Measurements from ENCODE around the gene SMYD3.
"Not testable (repeated sequence)": the region's sequence is repeated elsewhere in the genome, so short reads cannot be mapped to it uniquely, and the experiment has no call there.

The SMYD3 gene

DNA sequence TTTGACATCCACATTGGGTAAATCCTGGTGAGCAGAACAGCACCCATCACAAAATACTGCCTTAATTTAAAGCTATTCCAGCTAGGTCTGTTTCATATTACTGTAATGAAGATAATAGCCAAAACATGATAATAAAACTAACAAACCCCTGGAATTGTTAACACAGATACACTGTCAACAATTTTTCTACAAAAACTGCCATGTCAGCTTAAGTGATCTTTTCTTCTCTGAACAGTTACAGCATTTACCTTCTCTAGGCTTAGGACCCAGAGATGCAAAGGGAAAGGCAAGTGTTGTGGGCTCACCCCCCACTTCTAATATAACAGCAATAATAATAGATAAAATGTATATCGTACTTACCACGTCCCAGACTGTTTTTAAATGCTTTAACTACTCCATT lies 92.1 kb downstream of the SMYD3 start:
- no peak for DNase-seq

DNA sequence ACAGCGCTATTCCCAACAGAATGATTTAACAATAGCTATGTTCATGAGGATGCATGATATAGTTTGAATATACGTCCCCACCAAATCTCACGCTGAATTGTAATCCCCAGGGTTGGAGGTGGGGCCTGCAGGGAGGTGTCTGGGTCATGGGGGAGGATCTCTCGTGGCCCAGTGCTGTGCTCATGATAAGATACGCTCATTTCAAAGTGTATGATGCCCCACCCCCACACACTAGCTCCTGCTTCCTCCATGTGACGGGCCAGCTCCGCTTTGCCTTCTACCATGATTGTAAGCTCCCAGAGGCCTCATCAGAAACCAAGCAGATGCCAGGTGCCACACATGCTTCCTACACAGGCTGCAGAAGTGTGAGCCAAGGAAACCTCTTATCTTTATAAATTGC lies 93.6 kb downstream of the SMYD3 start:
- no peak for DNase-seq

DNA sequence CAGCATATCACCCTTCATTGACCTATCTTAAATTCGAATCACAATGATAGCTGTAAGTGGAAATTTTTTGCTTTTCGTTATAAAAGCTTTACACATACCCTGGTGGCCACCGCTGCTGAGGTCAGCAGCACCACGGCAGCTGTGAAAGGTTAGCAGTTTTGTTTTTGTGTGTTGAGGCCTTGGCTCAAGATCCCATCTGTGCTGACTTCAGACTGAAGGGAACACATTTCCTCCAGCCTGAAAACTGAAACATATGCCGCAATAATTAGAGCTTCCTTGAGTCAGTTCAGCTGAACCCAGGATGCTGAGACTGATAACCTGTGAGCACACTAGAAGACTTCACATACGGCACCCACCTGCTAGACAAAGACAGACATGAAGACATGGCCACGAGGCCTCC lies 103.0 kb downstream of the SMYD3 start:
- no peak for DNase-seq

DNA sequence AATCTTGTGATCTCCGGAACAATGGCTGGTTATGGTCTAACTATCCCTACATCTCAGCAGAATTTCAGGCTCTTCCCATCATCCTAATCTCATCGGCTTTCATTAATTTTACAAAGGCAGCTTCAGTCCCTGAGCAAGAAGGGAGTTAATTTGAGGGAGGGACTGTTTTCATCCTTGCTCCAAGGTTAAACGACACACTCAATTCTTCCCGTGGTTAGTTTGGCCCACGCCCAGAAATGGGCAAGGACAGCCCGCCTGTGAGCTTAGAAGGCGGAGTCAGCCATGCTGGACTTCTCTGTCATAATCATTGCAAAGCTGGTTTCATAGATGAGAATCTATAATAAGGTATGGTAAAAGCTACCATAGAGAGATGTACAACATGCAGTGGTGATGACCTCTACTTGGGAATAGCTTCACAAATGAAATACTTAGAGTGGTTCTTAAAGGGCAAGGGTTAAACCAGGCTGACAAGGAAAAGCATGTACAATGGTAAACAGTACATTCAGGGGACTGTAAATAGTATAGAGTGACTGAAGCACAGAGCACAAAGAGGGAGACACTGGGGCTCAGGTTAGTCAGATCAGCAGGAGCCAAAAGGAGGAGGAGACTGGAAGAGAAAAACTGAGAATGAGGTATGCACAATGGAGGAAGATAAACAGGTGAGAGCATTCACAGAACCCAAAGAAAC lies 108.8 kb downstream of the SMYD3 start:
- DNase-seq: no peak

DNA sequence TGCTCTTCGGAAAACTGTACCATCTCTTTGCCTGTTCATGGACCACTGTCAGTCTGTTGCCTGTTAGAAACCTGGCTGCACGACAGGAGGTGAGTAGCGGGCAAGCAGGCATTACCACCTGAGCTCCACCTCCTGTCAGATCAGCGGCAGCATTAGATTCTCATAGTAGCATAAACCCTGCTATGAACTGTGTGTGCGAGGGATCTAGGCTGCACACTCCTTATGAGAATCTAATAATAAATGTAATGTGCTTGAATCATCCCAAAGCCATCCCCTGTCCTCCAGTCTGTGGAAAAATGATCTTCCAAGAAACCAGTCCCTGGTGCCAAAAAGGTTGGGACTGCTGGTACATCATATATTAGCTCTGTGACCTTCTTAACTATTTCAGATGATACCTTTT lies 110.0 kb downstream of the SMYD3 start:
- no peak for DNase-seq

DNA sequence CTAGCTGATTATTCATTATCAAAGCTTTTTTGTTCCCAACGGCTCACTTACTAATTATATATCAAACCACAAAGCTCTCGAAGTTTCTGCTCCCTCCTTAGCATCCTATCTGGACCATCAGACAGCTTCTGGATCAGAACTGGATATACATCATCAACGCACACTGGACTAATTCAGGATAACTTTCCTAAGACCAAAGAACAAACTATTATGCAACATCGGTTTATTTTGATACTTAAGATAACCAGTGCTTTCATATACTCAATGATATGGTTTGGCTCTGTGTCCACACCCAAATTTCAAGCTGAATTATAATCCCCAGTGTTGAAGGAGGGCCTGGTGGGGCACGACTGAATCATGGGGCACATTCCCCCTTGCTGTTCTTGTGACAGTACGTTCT lies 110.8 kb downstream of the SMYD3 start:
- DNase-seq: no peak

DNA sequence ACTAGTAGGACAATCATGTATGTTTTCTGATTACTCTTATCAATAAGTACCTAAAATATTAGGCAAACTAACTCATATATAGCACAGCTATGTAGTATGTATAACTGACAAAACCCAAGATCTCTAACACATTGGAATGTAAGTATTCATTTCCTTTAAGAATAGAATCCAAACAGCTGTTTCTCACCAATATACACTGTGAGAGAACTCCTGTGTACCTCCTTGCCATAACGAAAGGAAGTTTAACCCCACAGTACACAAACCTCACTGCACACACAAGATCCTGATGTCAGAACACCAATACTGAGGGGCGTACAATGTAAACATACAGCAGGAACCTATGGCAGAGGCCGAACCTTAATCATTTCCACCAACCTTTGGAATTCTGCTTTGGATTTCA lies 113.0 kb downstream of the SMYD3 start:
- DNase-seq: no peak

DNA sequence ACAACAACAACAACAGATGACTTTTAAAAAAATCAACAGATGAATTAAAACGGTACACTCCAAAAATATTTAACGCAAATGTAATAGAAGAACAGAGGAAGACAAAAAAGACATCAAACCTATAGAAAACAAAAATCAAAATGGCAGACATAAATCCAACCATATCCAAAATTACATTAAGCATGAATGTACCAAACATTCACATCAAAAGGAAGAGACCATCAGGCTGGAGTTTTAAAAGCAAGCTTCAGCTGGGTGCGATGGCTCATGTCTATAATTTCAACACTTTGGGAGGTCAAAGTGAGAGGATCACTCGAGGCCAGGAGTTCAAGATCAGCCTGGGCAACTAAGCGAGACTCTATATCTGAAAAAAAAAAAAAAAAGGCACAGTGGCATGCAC lies 116.2 kb downstream of the SMYD3 start:
- DNase-seq: no peak

DNA sequence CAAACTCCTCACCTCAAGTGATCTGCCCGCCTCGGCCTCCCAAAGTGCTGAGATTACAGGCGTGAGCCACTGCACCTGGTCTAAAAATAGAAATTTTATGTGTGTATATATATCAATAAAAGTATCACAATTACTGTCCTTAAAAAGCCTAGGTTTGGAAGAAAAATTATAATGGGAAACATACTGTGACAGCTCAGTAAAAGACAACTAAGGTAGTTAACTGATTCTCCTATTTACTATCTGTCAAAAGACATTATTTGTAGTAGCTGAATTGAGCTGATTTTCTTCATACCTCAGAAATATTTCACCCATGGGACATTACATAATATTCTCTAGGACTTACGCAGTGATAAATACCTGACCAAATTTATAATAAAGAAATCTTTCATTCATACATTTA lies 122.5 kb downstream of the SMYD3 start:
- no peak for DNase-seq

DNA sequence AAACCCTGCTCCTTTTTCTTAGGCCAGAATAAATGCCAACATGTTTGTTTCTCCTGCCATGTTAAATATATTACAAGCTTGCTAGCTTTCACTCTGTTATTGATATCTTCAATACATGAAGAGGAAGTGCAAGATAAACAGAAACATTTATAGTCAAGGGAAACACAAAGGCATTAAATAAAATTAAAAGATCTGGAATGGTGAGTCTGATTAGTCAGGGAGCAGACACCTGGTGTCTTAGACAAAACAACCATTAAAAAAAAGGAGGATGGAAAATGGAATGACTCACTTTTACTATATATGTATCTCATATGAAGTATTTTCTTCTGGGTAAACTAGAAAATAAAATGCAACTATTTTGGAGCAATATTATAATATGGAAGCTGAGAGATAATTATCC lies 123.3 kb downstream of the SMYD3 start:
- DNase-seq: no peak

DNA sequence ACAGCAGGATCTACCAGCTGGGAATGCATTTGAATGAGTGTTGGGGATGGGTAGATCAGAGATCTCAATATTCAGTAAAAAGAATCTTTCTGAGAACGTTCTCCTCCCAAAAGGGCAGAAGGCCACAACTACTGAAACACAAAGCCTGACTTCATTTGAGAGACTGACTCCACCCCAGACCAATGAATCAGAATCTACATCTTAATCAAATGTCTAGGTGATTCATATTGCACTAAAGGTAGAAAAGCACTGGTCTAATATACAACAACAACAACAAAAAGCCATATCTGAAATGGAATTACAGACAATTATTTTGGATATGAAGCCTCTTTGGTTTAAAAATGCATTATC lies 123.9 kb downstream of the SMYD3 start:
- no peak for DNase-seq

DNA sequence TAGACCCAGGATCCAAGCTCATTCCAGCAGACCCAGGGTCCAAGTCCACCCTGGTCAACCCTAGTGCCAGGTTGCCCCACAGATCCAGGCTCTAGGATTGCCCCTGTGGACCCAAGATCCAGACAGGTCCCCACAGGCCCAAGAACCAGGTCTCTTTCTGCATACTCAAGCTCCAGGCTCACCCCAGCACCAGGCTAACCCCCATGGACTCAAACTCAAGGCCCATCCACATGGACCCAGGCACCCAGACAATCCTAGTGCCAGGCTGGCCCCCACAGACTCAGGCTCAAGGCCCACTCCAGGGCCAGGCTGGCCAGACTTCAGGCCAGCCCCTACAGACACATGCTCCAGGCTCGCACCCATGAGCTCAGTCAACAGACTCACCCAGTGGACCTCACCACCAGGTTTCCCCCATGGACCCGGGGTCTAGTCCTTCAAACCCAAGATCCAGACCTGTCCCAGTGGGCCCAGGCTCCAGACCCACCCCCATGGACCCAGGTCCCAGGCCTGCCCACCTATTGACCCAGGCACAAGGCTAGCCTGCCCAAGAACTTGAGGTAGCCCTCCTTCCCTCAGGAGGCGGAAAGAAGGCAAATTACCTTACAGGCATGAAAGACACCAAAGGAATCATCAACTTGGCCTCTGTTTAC lies 124.4 kb downstream of the SMYD3 start:
- DNase-seq: no peak

DNA sequence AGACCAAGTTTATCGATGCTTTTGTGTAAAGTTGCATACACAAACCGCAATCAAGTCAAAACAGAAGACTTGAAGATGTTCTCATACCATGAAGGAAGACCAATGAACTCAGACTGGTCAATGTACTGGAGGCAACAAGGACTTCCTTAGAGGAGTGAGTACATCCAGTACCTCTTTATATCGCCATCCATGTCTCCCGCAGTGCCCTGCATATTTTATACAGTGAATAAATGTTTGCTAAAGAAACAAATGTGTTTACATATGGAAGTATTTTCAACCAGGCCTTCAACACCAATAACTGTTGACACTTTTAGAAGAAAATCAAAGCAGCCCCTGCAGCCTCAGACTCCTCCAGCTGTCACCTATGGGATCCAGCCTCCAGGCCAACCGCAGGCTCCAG lies 125.6 kb downstream of the SMYD3 start:
- DNase-seq: no peak

DNA sequence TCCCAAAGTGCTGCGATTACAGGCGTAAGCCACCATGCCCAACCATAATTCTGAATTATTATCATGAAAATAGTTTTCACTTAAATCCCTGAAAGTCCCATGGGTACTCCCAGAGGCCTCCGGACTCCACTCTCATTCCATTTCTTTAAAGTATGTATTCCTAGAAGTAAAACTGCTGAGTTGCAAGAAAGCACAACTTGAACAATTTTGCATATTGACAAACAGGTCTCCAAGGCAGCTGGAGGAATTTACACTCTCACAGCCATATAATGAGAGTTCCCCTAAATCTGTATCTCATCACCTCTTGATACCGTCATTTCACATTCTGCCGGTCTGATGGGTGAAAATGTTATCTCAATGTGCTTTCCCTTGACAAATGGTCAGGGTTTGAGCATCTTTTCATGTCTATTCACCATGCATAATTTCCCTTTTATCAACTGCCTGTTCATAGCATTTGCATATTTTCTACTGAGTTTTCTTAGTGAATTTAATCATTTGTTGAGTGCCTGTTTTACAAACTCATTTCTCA lies 129.4 kb downstream of the SMYD3 start:
- DNase-seq: no peak

DNA sequence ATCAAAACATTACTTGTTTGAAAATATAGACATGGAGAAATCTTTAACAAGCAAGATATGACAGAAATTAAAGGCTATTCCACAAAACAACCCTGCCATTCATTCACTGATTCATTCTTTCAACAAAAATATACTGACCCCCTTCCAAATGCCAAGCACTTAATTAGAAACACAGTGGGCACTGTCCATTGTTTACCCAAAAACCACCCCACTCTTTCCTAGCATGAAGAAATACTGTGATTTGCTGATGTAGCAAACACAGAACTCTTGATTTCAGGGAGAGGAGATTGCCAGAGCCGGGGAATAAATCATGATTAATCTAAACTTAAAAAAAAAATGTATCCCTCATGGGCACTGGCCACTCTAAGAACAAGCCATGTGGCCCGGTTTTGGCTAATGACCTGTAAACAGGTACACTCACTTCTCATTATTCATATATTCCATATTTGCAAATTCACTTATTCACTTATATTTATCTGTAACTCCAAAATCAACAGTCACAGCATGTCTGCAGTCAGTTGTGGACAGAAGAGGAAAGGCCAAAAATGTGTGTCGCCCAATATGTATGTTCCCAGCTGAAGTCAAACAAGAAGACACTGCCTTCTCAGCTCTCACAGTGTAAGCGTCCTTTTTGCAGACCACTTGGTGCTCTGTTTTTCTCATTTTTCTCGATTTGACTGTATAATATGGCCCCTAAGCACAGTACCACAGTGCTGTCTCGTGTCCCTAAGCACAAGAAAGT lies 133.1 kb downstream of the SMYD3 start:
- no peak for DNase-seq

DNA sequence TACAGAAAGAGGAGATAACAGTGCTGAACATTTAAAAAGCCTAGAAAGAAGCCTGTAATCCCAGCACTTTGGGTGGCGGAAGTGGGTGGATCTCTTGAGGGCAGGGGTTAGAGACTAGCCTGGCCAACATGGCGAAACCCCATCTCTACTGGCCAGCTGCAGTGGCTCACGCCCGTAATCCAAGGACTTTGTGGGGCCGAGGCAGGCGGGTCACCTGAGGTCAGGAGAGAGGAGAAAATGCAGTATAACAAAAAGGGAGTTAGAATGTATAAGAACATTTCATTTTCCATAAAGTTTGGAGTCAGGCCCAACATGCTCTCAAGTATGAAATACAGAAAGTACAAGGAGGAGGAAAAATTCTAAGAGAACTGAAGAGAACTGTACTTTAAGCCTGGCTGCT lies 134.5 kb downstream of the SMYD3 start:
- no peak for DNase-seq

DNA sequence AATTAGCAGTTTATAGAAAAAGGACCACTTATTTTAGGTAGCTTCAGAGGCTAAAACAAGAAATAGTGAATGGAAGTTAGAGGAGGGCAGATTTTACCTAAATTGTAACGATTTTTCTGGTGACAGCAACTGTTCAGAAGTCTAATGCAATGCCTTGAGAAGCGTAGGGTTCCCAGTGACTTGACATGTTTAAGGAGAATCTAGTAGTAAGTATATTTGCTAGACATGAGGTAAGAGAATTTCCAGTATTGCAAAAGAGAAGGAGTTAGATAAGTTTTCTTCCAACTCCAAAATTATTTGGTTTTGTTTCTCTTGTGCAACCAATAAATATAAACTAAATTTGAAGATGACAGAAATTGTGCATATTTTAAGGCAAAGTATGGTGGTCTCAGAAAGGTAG lies 140.0 kb downstream of the SMYD3 start:
- no peak for DNase-seq

DNA sequence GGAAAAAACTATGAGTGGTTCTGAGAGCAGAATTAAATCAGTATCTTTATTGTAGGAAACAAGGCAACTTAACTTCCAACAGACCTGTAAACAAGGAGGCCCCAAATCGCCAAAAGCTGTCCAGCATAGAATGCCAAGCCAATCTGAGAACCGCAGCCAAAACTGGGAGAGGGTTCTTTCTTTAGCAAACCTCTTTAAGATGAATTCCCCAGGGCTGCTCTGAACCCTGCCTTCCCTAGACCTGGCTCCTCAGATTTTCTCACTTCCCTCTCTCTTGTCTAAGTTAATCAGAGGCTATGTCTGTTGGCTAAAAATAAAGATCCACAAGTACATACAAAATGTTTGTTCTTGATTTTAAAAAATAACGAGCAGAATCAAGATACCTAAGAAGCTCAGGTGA lies 141.4 kb downstream of the SMYD3 start:
- DNase-seq: no peak

DNA sequence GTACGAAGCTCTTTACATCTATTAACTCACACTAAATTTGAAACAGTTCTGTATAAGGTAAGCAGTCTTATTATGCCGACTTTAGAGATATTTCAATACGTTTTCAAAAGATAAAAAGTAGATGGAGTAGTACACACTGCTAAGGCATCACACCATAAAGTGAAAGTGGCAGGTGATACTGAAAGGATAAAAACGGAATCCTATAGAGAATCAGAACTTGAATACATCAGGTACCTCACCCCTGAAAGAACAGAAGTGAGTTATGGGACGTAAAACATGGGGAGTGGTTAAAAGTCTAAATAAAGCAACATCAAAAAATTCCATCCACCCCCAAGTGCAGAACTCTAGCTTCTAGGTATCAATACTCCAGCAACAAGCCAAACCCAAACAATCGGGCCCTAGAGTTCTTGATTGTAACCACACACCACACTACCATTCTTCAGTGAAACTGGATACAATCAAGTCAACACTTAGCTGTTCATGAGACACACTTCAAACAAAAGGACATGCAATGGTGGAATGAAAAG lies 142.6 kb downstream of the SMYD3 start:
- no peak for DNase-seq

DNA sequence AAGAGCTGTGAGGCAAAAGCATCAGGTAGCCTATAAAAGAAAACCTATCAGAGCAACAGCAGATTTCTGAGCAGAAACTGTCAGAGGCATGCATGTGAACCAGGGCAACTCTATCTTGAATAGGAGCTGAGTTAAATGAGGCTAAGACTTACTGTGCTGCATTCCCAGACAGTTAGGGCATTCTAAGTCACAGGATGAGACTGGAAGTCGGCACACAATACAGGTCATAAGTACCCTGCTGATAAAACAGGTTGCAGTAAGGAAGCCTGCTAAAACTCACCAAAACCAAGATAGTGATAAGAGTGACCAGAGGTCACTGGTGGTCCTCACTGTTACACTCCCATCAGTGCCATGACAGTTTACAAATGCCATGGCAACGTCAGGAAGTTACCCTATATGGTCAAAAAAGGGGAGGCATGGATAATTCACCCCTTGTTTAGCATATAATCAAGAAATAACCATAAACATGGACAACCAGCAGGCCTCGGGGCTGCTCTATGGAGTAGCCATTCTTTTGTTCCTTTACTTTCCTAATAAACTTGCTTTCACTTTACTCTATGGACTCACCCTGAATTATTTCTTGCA lies 150.0 kb downstream of the SMYD3 start:
- not testable (repeated sequence) for DNase-seq

DNA sequence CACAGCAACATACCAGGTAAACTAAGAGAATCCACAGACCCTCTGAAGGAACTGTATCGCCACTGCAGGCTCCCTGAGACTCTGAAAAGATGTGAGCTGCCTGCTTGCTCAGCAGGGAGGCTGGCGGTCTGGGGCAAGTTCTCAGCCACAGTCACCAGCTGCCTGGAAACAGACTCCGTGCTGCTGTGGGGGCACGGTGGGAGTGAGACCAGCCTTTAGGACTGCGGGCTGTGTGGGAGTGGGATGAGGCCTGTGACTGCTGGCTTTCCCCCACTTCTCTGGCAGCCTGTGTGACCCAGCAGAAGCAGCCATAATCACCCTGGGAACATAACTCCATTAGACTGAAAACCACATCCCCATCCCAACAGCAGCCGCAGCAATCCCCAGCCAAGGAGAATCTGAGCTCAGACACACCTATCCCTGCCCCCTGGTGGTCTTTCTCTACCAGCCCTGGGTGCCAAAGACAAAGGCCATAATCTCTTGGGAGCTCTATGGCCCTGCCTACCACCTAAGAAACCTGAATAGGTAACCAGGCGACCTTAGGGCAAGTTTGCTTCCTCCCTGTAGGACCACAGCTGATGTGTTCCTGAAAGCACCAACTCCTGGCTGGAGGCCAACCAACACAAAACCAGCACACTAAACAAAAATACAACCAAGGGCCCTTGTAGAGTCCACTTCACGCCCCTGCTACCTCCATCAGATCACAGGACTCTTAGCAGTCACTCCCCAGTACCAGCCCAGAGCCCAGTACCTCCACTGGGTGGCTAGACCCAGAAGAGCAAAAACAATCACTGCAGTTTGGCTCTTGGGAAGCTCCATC lies 151.5 kb downstream of the SMYD3 start:
- no peak for DNase-seq

DNA sequence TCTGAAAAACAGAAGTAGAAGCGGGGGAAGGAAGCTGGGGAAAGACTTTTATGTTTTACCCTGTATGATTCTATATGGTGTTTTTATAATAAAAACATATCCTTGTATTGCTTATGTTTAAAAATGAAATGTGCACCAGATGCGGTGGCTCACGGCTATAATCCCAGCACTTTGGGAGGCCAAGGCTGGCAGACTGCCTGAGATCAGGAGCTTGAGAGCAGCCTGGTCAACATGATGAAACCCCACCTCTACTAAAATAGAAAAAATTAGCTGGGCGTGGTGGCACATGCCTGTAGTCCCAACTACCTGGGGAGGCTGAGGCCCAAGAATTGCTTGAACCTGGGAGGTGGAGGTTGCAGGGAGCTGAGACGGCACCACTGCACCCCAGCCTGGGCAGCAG lies 155.4 kb downstream of the SMYD3 start:
- DNase-seq: no peak

DNA sequence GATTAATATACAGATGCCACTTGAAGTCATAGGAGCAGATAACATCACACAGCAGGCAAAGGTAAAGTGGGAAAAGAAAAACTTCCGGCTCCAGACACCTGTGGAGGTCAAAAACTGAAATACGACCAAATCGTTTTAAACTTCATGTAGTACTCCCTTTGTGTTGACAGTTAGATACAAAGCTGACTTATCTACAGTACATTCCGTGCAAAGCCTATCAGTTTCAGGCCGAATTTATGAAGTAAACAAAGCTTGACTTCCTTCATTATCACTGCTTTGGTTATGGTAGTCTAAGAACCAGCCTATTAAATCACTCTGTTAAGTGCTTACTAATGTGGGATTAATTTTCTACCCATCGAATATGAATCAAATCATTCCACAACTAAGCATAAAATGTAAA lies 156.3 kb downstream of the SMYD3 start:
- DNase-seq: no peak

Measured in Kasumi-1 (cell line).